GM10266 (cell line): ENCODE results near the gene PDE3A.

ENCODE experiments used
- DNase-seq: peaks from one replicate; pipeline ENCODE4 v3.0.0; 2012; ENCODE audit errors: extremely low spot score
- TF ChIP-seq, protein P1 (sequence below): IDR thresholded peaks from 2 replicates; pipeline ENCODE4 v1.5.1; 2012; ENCODE audit warnings: mild to moderate bottlenecking, low read depth; ENCODE audit not compliant: control insufficient read depth, insufficient read depth; ENCODE audit errors: missing control alignments

Gene PDE3A

DNA sequence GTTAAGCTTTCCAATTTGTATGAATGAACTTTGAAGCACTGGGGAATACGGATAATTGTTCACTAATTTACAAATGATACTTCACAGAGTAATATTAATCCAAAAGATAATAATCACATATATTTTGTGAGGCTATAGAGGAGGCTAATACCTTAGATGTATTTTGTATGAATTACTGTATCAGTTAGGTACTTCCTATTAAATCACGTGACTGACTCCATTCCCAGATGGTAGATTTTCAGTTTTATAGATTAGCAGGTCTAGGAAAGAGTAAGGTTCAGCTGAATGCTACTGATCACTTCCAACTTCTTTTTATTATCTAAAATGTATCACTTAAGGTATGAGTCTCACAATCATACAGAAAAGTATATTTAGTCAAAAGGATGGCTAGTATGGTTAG lies 133.6 kb downstream of the PDE3A start:
- DNase-seq, result no peak
- TF ChIP-seq, protein P1, sequence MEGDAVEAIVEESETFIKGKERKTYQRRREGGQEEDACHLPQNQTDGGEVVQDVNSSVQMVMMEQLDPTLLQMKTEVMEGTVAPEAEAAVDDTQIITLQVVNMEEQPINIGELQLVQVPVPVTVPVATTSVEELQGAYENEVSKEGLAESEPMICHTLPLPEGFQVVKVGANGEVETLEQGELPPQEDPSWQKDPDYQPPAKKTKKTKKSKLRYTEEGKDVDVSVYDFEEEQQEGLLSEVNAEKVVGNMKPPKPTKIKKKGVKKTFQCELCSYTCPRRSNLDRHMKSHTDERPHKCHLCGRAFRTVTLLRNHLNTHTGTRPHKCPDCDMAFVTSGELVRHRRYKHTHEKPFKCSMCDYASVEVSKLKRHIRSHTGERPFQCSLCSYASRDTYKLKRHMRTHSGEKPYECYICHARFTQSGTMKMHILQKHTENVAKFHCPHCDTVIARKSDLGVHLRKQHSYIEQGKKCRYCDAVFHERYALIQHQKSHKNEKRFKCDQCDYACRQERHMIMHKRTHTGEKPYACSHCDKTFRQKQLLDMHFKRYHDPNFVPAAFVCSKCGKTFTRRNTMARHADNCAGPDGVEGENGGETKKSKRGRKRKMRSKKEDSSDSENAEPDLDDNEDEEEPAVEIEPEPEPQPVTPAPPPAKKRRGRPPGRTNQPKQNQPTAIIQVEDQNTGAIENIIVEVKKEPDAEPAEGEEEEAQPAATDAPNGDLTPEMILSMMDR, result no peak

- DNase-seq, result no peak
- TF ChIP-seq, protein P1, result no peak
Measured at GRCh38 chr12:20503858-20504257, 135.5 kb downstream of the PDE3A start.

DNA sequence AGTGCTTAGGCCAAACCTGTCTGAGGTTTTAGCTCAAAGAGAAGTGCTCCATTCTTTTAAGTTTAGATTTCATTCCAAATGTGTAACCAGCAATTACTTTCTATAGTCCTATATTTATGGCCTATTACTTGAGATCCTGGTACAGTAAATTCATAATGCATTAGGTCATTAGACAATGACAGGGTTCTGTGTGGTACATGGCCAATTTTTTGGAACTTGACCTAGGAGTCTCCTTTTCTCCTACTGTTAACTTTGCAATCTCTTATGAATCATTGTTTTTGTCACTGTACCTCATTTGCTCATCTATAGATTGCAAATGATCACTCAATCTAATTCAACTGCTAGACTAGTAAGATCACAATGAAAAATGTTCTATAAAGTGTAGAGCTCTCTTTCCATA lies 136.7 kb downstream of the PDE3A start:
- DNase-seq, result no peak
- TF ChIP-seq, protein P1, result no peak

- DNase-seq, result no peak
- TF ChIP-seq, protein P1, result no peak
Measured at GRCh38 chr12:20507056-20507455, 138.7 kb downstream of the PDE3A start.

DNA sequence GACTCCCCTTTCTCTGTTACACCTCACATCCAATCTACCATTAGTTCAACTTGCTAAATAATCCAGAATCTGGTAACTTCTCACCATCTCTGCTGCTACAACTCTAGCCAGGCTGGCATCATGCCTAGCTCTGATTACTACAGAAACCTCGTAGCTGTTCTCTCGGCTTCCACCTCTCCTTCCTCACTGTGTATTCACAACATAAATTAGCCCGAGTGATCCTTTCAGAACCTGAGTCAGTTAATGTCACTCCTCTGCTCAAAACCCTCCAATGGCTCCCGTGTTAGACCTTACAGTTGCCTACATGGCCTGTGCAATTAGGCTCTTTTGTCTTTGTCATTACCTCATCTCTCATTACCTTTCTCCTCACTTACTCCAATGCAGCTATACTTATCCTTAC lies 139.4 kb downstream of the PDE3A start:
- TF ChIP-seq, protein P1, result no peak

GRCh38 chr12:20508359-20508758 lies 140.0 kb downstream of the PDE3A start:
- no peak for DNase-seq
- TF ChIP-seq, protein P1, result no peak

More for the DNA sequence above, 139.4 kb downstream of the PDE3A start:
- DNase-seq, result no peak

- no peak for DNase-seq
Measured at GRCh38 chr12:20508962-20509361, 140.6 kb downstream of the PDE3A start.

More at GRCh38 chr12:20508962-20509361, 140.6 kb downstream of the PDE3A start:
- TF ChIP-seq, protein P1, result no peak
